Measurements from ENCODE around the gene ASCL1. TPM values are rescaled to one million over a fixed set of nuclear protein-coding genes. Genes with fewer than 3 reads are reported as not detected.

ASCL1 gene
- polyA plus RNA-seq, 1 of the 3 experiments (the other 2 are of a cell fraction) = 0.21 TPM

DNA sequence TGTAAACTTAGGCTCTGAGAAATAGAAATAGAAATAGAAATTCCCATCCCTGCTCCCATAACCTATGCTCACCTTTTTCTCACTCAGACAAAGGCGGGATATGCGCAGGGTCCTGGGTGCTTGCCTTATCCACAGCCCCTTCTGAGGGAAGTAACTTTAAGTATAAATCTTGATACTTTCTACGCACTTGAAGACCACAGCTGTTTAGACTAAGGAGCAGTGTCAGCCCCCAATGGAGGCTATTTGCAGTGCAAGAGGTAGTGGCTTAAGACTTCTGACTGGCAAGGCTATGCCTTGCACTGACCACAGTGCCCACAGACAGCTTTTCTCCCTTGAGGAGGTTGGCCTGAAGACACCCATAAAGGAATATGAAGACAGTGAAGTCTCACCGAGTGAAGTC lies 35.2 kb downstream of the ASCL1 start:
- no peak for DNase-seq
- 41% methylated on average over 4 of the region's 4 CpGs for whole genome bisulfite sequencing (ENCODE audit: low lambda C conversion rate)
- no peak overlapping the region for H3K4me2 ChIP-seq
- TF ChIP-seq FOSL2 (IDR thresholded peaks at IDR 0.05; ENCODE audit: borderline replicate concordance, low read depth) = no peak
- no peak for TF ChIP-seq MAX (IDR thresholded peaks at IDR 0.05; ENCODE audit: low read depth)
- TF ChIP-seq MEF2A (IDR thresholded peaks at IDR 0.05; ENCODE audit: borderline replicate concordance, low read depth) = no peak
- TF ChIP-seq JUND (IDR thresholded peaks at IDR 0.05) = no peak
- TF ChIP-seq YY1 (IDR thresholded peaks at IDR 0.05; ENCODE audit: low read depth) = no peak
- TF ChIP-seq MXI1 (IDR thresholded peaks at IDR 0.05; ENCODE audit: low read depth, low read length) = no peak
- no peak for TF ChIP-seq RFX5 (IDR thresholded peaks at IDR 0.05; ENCODE audit: low read length)
- no peak for TF ChIP-seq PBX3 (IDR thresholded peaks at IDR 0.05)
- TF ChIP-seq TCF12 (IDR thresholded peaks at IDR 0.05) = no peak
- TF ChIP-seq GATA2 (CRISPR knock-in tag; IDR thresholded peaks at IDR 0.05) = no peak
- TF ChIP-seq USF2 (IDR thresholded peaks at IDR 0.05; ENCODE audit: borderline replicate concordance, low read depth, low read length) = no peak
- no peak overlapping the region for H3K4me3 ChIP-seq (ENCODE audit: low read depth in 2 of 2, low read length in 1 of 2)
- no peaks in the 10 kb centered on the region for H3K36me3 ChIP-seq (replicated peaks in 1 of 2; ENCODE audit: control insufficient read depth in 1 of 2, insufficient read depth in 2 of 2, low read length in 1 of 2)
- H3K9ac ChIP-seq = no peak overlapping the region
- no peak overlapping the region for H3K27ac ChIP-seq (ENCODE audit: low read depth in 2 of 2, low read length in 1 of 2)
- no peaks in the 10 kb centered on the region for H3K9me2 ChIP-seq
- H3F3A ChIP-seq (replicated peaks; ENCODE audit: insufficient read depth) = no peaks in the 10 kb centered on the region
- no peaks in the 10 kb centered on the region for H4K20me1 ChIP-seq (ENCODE audit: insufficient read depth)
- H3K79me2 ChIP-seq (ENCODE audit: insufficient read depth) = no peaks in the 10 kb centered on the region
- H3K9me3 ChIP-seq = no peaks in the 10 kb centered on the region
- H2AFZ ChIP-seq (ENCODE audit: low read depth) = no peak overlapping the region
- H3K4me1 ChIP-seq (ENCODE audit: control insufficient read depth in 1 of 2, insufficient read depth in 2 of 2, low read depth in 1 of 2, low read length in 1 of 2) = no peaks in the 10 kb centered on the region; a peak in 1 of 4 replicates
- H3K27me3 ChIP-seq (ENCODE audit: insufficient read depth) = no peaks in the 10 kb centered on the region
- ChIA-PET POLR2A (no interaction called here), CTCF (interaction anchor here (0.5 to 4.0 kb wide), 2 partner anchors 10 to 43 kb away, joined by 3 to 16 read pairs; no protein-coding TSS in a partner anchor)

DNA sequence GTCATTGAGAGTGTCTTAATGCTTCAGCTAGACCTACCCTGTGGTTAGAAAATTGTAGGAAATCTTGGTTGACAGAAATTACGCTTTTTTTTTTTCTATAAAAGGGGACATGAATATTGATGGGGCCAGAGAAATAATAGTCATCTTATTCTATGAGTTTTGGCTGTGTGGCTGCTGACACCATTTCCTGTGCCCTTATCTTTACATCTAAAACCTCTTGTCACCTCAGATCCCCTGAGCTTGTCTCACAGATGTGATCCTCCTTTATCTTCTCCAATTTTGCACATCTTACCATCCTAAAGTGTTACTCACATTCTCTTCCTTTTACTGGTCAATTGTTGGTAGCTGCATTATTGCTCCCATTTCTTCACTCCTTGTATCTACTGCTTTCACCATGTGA lies 36.1 kb downstream of the ASCL1 start:
- TF ChIP-seq RCOR1 (IDR thresholded peaks at IDR 0.05; ENCODE audit: low read length) = no peak
- TF ChIP-seq ELF1 (IDR thresholded peaks at IDR 0.05) = no peak
- TF ChIP-seq RAD21 (IDR thresholded peaks at IDR 0.05; ENCODE audit: low read length) = no peak
- no peak for TF ChIP-seq MEF2A (IDR thresholded peaks at IDR 0.05; ENCODE audit: borderline replicate concordance, low read depth)
- no peak for TF ChIP-seq EP300 (IDR thresholded peaks at IDR 0.05; ENCODE audit: borderline replicate concordance in 1 of 2, low read depth in 1 of 2, low read length in 1 of 2)
- no peak for TF ChIP-seq FOSL2 (IDR thresholded peaks at IDR 0.05; ENCODE audit: borderline replicate concordance, low read depth)
- TF ChIP-seq GATA2 (CRISPR knock-in tag; IDR thresholded peaks at IDR 0.05) = no peak
- TF ChIP-seq GABPA (IDR thresholded peaks at IDR 0.05; ENCODE audit: low read depth) = no peak
- no peak for TF ChIP-seq USF1 (IDR thresholded peaks at IDR 0.05; ENCODE audit: borderline replicate concordance, low read depth)
- no peak for TF ChIP-seq TAF1 (IDR thresholded peaks at IDR 0.05; ENCODE audit: borderline replicate concordance, low read depth, low read length)
- TF ChIP-seq EZH2phosphoT487 (IDR thresholded peaks at IDR 0.05; ENCODE audit: borderline replicate concordance, low read depth) = no peak
- no peak for TF ChIP-seq JUND (IDR thresholded peaks at IDR 0.05)
- Histone ChIP-seq H3K9me3 (no peaks in the 10 kb centered on the region), H3K4me2 (no peak overlapping the region), H3F3A (replicated peaks; ENCODE audit: insufficient read depth) (no peaks in the 10 kb centered on the region), H4K20me1 (ENCODE audit: insufficient read depth) (no peaks in the 10 kb centered on the region), H3K9me2 (no peaks in the 10 kb centered on the region), H3K36me3 (replicated peaks in 1 of 2; ENCODE audit: control insufficient read depth in 1 of 2, insufficient read depth in 2 of 2, low read length in 1 of 2) (no peaks in the 10 kb centered on the region), H3K27ac (ENCODE audit: low read depth in 2 of 2, low read length in 1 of 2) (no peak overlapping the region), H3K79me2 (ENCODE audit: insufficient read depth) (no peaks in the 10 kb centered on the region), H3K9ac (no peak overlapping the region), H3K27me3 (ENCODE audit: insufficient read depth) (no peaks in the 10 kb centered on the region), H3K4me1 (ENCODE audit: control insufficient read depth in 1 of 2, insufficient read depth in 2 of 2, low read depth in 1 of 2, low read length in 1 of 2) (no peaks in the 10 kb centered on the region; a peak in 1 of 4 replicates), H3K4me3 (ENCODE audit: low read depth in 2 of 2, low read length in 1 of 2) (no peak overlapping the region), H2AFZ (ENCODE audit: low read depth) (no peak overlapping the region)
- POLR2A ChIA-PET = no interaction called here
- CTCF ChIA-PET = interaction anchor here (4.0 kb wide), 1 partner anchor 44 kb away, joined by 16 read pairs; no protein-coding TSS in a partner anchor
- DNase-seq = no peak
- 4% methylated on average over 1 of the region's 1 CpG for WGBS (ENCODE audit: low lambda C conversion rate)
